ENCODE results near the gene PALMD. TPM values are rescaled to one million over a fixed set of nuclear protein-coding genes. Genes with fewer than 3 reads are reported as not detected.

Gene PALMD
- polyA plus RNA-seq, 1 donor, result 4.6 TPM

GRCh38 chr1:99634971-99635624 lies 10.8 kb upstream of the PALMD start:
- DNase-seq, result no peak
- Histone ChIP-seq H3K9me3 (ENCODE audit: control insufficient read depth, low read depth, low read length) (no peaks in the 10 kb centered on the region), H3K4me3 (ENCODE audit: low read length) (no peak overlapping the region), H3K27ac (ENCODE audit: low read length) (no peak overlapping the region), H3K27me3 (ENCODE audit: control insufficient read depth, insufficient read depth, low read length) (no peaks in the 10 kb centered on the region), H3K4me1 (ENCODE audit: control insufficient read depth, insufficient read depth, low read length) (no peaks in the 10 kb centered on the region), H3K36me3 (ENCODE audit: control insufficient read depth, insufficient read depth, low read length) (no peaks in the 10 kb centered on the region)
- WGBS (ENCODE audit: insufficient coverage, low lambda C conversion rate), result 80% methylated on average over 1 of the region's 3 CpGs

- no peak overlapping the region for H3K27ac ChIP-seq (ENCODE audit: low read length)
- 75% methylated on average over 2 of the region's 2 CpGs for WGBS (ENCODE audit: insufficient coverage, low lambda C conversion rate)
These were observed 10.2 kb upstream of the PALMD start for GRCh38 chr1:99635664-99636063.

GRCh38 chr1:99636647-99637175 lies 9.2 kb upstream of the PALMD start:
- no peak for DNase-seq
- no peaks in the 10 kb centered on the region for H3K27me3 ChIP-seq (ENCODE audit: control insufficient read depth, insufficient read depth, low read length)
- no peaks in the 10 kb centered on the region for H3K36me3 ChIP-seq (ENCODE audit: control insufficient read depth, insufficient read depth, low read length)
- H3K27ac ChIP-seq (ENCODE audit: low read length), result no peak overlapping the region
- no peak overlapping the region for H3K4me3 ChIP-seq (ENCODE audit: low read length)
- WGBS (ENCODE audit: insufficient coverage, low lambda C conversion rate), result no CpG with 5 or more reads among the region's 2 CpGs
- H3K9me3 ChIP-seq (ENCODE audit: control insufficient read depth, low read depth, low read length), result no peaks in the 10 kb centered on the region
- H3K4me1 ChIP-seq (ENCODE audit: control insufficient read depth, insufficient read depth, low read length), result no peaks in the 10 kb centered on the region

More at GRCh38 chr1:99635664-99636063, 10.2 kb upstream of the PALMD start:
- no peaks in the 10 kb centered on the region for H3K9me3 ChIP-seq (ENCODE audit: control insufficient read depth, low read depth, low read length)
- no peaks in the 10 kb centered on the region for H3K4me1 ChIP-seq (ENCODE audit: control insufficient read depth, insufficient read depth, low read length)
- H3K36me3 ChIP-seq (ENCODE audit: control insufficient read depth, insufficient read depth, low read length), result no peaks in the 10 kb centered on the region
- no peaks in the 10 kb centered on the region for H3K27me3 ChIP-seq (ENCODE audit: control insufficient read depth, insufficient read depth, low read length)
- no peak overlapping the region for H3K4me3 ChIP-seq (ENCODE audit: low read length)
- no peak for DNase-seq

DNA sequence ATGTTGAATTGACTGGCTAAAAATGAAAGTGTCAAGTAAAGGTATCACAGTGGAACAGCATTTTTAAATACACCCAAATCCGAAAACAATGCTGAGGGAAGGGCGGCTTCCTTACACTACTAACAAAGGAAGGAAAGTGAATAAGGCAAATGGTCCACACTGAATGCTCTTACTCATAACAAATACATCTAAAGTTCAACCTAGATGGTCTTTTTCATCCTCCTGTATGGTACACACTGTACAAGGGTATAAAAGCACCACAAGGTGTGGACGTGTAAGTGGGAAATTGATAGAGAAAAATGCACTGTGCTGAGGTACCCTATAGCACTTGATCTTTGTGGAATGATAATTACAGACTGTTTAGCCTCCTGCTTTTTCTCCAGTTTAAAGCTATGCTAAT lies 7.1 kb upstream of the PALMD start:
- H3K4me3 ChIP-seq (ENCODE audit: low read length), result no peak overlapping the region
- WGBS (ENCODE audit: insufficient coverage, low lambda C conversion rate), result no CpG with 5 or more reads among the region's 3 CpGs
- no peaks in the 10 kb centered on the region for H3K27me3 ChIP-seq (ENCODE audit: control insufficient read depth, insufficient read depth, low read length)
- H3K9me3 ChIP-seq (ENCODE audit: control insufficient read depth, low read depth, low read length), result no peaks in the 10 kb centered on the region
- no peaks in the 10 kb centered on the region for H3K4me1 ChIP-seq (ENCODE audit: control insufficient read depth, insufficient read depth, low read length)
- DNase-seq, result no peak
- H3K36me3 ChIP-seq (ENCODE audit: control insufficient read depth, insufficient read depth, low read length), result no peaks in the 10 kb centered on the region
- no peak overlapping the region for H3K27ac ChIP-seq (ENCODE audit: low read length)

GRCh38 chr1:99639408-99639807 lies 6.5 kb upstream of the PALMD start:
- no peaks in the 10 kb centered on the region for H3K4me1 ChIP-seq (ENCODE audit: control insufficient read depth, insufficient read depth, low read length)
- no peak overlapping the region for H3K4me3 ChIP-seq (ENCODE audit: low read length)
- DNase-seq, result no peak
- no peaks in the 10 kb centered on the region for H3K27me3 ChIP-seq (ENCODE audit: control insufficient read depth, insufficient read depth, low read length)
- H3K27ac ChIP-seq (ENCODE audit: low read length), result no peak overlapping the region
- no peaks in the 10 kb centered on the region for H3K9me3 ChIP-seq (ENCODE audit: control insufficient read depth, low read depth, low read length)
- no peaks in the 10 kb centered on the region for H3K36me3 ChIP-seq (ENCODE audit: control insufficient read depth, insufficient read depth, low read length)

- Histone ChIP-seq H3K9me3 (ENCODE audit: control insufficient read depth, low read depth, low read length) (no peaks in the 10 kb centered on the region), H3K27me3 (ENCODE audit: control insufficient read depth, insufficient read depth, low read length) (no peaks in the 10 kb centered on the region), H3K4me1 (ENCODE audit: control insufficient read depth, insufficient read depth, low read length) (no peaks in the 10 kb centered on the region), H3K27ac (ENCODE audit: low read length) (no peak overlapping the region), H3K4me3 (ENCODE audit: low read length) (no peak overlapping the region), H3K36me3 (ENCODE audit: control insufficient read depth, insufficient read depth, low read length) (no peaks in the 10 kb centered on the region)
- DNase-seq, result no peak
These were observed 6.0 kb upstream of the PALMD start for GRCh38 chr1:99639945-99640344.

DNA sequence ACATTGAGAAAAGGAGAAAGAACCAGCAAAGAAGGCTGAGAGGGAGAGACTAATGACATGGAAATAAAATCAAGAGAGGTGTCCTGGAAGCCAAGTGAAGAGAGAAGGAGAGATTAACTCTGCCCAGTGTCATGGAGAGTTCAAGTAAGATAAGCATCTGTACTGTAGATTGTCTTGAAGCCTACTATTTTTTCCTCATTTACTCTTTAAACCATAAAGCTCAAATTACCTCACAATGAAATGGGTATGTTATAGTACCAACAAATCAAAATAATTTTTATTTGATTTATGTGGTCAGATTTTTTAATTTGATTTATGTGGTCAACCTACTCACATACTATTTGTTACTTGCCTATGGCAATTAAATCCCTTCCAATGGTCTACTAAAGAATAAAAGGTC lies 5.2 kb upstream of the PALMD start:
- H3K9me3 ChIP-seq (ENCODE audit: control insufficient read depth, low read depth, low read length), result no peaks in the 10 kb centered on the region
- no peak overlapping the region for H3K27ac ChIP-seq (ENCODE audit: low read length)
- no peak for DNase-seq
- H3K27me3 ChIP-seq (ENCODE audit: control insufficient read depth, insufficient read depth, low read length), result peaks cover 4% of the 10 kb centered on the region
- H3K4me1 ChIP-seq (ENCODE audit: control insufficient read depth, insufficient read depth, low read length), result no peaks in the 10 kb centered on the region
- no peaks in the 10 kb centered on the region for H3K36me3 ChIP-seq (ENCODE audit: control insufficient read depth, insufficient read depth, low read length)
- no peak overlapping the region for H3K4me3 ChIP-seq (ENCODE audit: low read length)

GRCh38 chr1:99641558-99641957 lies 4.4 kb upstream of the PALMD start:
- Histone ChIP-seq H3K27ac (ENCODE audit: low read length) (no peak overlapping the region), H3K4me1 (ENCODE audit: control insufficient read depth, insufficient read depth, low read length) (no peaks in the 10 kb centered on the region), H3K9me3 (ENCODE audit: control insufficient read depth, low read depth, low read length) (no peaks in the 10 kb centered on the region), H3K36me3 (ENCODE audit: control insufficient read depth, insufficient read depth, low read length) (no peaks in the 10 kb centered on the region), H3K27me3 (ENCODE audit: control insufficient read depth, insufficient read depth, low read length) (peaks cover 11% of the 10 kb centered on the region), H3K4me3 (ENCODE audit: low read length) (no peak overlapping the region)
- no peak for DNase-seq

DNA sequence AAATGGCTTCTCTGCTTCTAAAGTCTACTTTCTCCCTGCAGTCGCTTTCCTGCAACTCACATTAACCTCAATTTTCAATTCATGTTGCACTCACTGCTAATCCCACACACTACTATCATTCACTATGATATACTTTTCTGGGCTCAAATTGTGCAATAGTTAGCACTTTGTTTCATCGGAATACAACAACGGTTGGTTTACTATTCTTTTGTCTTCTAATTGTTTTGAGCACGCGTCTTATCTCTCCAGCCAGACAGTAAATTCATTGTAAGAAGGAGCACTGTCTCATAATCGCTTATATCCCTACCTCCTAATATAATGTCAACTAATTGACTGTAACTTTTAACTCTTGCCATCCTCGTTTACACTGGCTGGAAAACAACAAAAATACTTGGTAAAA lies 3.9 kb upstream of the PALMD start:
- no peaks in the 10 kb centered on the region for H3K4me1 ChIP-seq (ENCODE audit: control insufficient read depth, insufficient read depth, low read length)
- no peak overlapping the region for H3K4me3 ChIP-seq (ENCODE audit: low read length)
- H3K27ac ChIP-seq (ENCODE audit: low read length), result no peak overlapping the region
- peaks cover 11% of the 10 kb centered on the region for H3K27me3 ChIP-seq (ENCODE audit: control insufficient read depth, insufficient read depth, low read length)
- DNase-seq, result no peak
- WGBS (ENCODE audit: insufficient coverage, low lambda C conversion rate), result 100% methylated on average over 2 of the region's 7 CpGs
- H3K36me3 ChIP-seq (ENCODE audit: control insufficient read depth, insufficient read depth, low read length), result no peaks in the 10 kb centered on the region
- no peaks in the 10 kb centered on the region for H3K9me3 ChIP-seq (ENCODE audit: control insufficient read depth, low read depth, low read length)

- Histone ChIP-seq H3K4me3 (ENCODE audit: low read length) (no peak overlapping the region), H3K36me3 (ENCODE audit: control insufficient read depth, insufficient read depth, low read length) (no peaks in the 10 kb centered on the region), H3K27ac (ENCODE audit: low read length) (no peak overlapping the region), H3K4me1 (ENCODE audit: control insufficient read depth, insufficient read depth, low read length) (no peaks in the 10 kb centered on the region), H3K27me3 (ENCODE audit: control insufficient read depth, insufficient read depth, low read length) (peaks cover 11% of the 10 kb centered on the region), H3K9me3 (ENCODE audit: control insufficient read depth, low read depth, low read length) (no peaks in the 10 kb centered on the region)
- 100% methylated on average over 1 of the region's 1 CpG for WGBS (ENCODE audit: insufficient coverage, low lambda C conversion rate)
- DNase-seq, result no peak
These were observed 2.7 kb upstream of the PALMD start for GRCh38 chr1:99643021-99643779.
